ENCODE measurements around the gene NAA35. TPM values are rescaled to one million over a fixed set of nuclear protein-coding genes. Genes with fewer than 3 reads are reported as not detected.

The NAA35 gene
- polyA plus RNA-seq (2013) = 29.7 and 30.0 TPM in 2 replicates

- no CpG with 5 or more reads among the region's 93 CpGs for WGBS (ENCODE audit: extremely low coverage, insufficient coverage, insufficient read length)
- Histone ChIP-seq H3K18ac (ENCODE audit: low read length) (peak within 1 kb of the TSS; percentile 99), H2AFZ (ENCODE audit: insufficient read depth, low read length, poor library complexity) (peak within 1 kb of the TSS; percentile 97), H2AK5ac (ENCODE audit: low read length) (peak within 1 kb of the TSS; percentile 81), H4K8ac (ENCODE audit: low read depth, low read length) (peak within 1 kb of the TSS; percentile 94), H3K4me3 (ENCODE audit: low read depth, low read length) (peak within 1 kb of the TSS; percentile 98), H3K9me3 (ENCODE audit: insufficient read depth, low read depth, low read length) (no peaks in the 10 kb centered on the region), H2BK12ac (ENCODE audit: low read length) (no peak within 1 kb of the TSS), H3K4me1 (ENCODE audit: control insufficient read depth in 1 of 2, insufficient read depth in 2 of 2, low read length in 2 of 2) (no peaks in the 10 kb centered on the region), H3K14ac (ENCODE audit: low read length) (peak within 1 kb of the TSS; percentile 98), H2BK5ac (ENCODE audit: low read depth, low read length, poor library complexity) (peak within 1 kb of the TSS; percentile 85), H3K79me1 (ENCODE audit: low read length) (peaks cover 8% of the 10 kb centered on the region), H3K4ac (ENCODE audit: low read depth, low read length) (peak within 1 kb of the TSS; percentile 83), H3K4me2 (ENCODE audit: low read length) (peak within 1 kb of the TSS; percentile 76), H3K9ac (ENCODE audit: low read length) (peak within 1 kb of the TSS; percentile 88), H3K23ac (ENCODE audit: low read length) (no peak within 1 kb of the TSS), H4K91ac (ENCODE audit: low read depth, low read length) (peak within 1 kb of the TSS; percentile 97), H3K27me3 (ENCODE audit: insufficient read depth, low read length) (no peaks in the 10 kb centered on the region), H3K79me2 (ENCODE audit: control insufficient read depth, insufficient read depth, low read length, poor library complexity) (peaks cover 8% of the 10 kb centered on the region), H4K12ac (ENCODE audit: low read depth, low read length) (peak within 1 kb of the TSS; percentile 91), H2BK120ac (ENCODE audit: insufficient read depth, low read length, poor library complexity) (peak within 1 kb of the TSS; percentile 96), H3K27ac (ENCODE audit: low read depth, low read length) (peak within 1 kb of the TSS; percentile 85), H3K36me3 (ENCODE audit: control insufficient read depth in 1 of 2, insufficient read depth in 2 of 2, low read length in 2 of 2) (peaks cover 0 to 6% of the 10 kb centered on the region in 2 experiments)
- DNase-seq = peak; percentile 100
Measured at GRCh38 chr9:85940832-85941621, at the start of gene NAA35. NAA35 (plus strand) TSS chr9:85941146; CDS start chr9:85942160, 1,014 bp downstream.

- no peak overlapping the region for H3K9ac ChIP-seq (ENCODE audit: low read length)
Measured at GRCh38 chr9:85892401-85892800, 48.5 kb upstream of the NAA35 start.

GRCh38 chr9:85895685-85896084, 45.3 kb upstream of the NAA35 start:
- no peak overlapping the region for H2AFZ ChIP-seq (ENCODE audit: insufficient read depth, low read length, poor library complexity)
- H3K4me3 ChIP-seq (ENCODE audit: low read depth, low read length) = no peak overlapping the region
- no peak overlapping the region for H3K4me2 ChIP-seq (ENCODE audit: low read length)
- H3K9me3 ChIP-seq (ENCODE audit: insufficient read depth, low read depth, low read length) = no peaks in the 10 kb centered on the region
- no peak overlapping the region for H2BK5ac ChIP-seq (ENCODE audit: low read depth, low read length, poor library complexity)
- H3K4me1 ChIP-seq (ENCODE audit: control insufficient read depth in 1 of 2, insufficient read depth in 2 of 2, low read length in 2 of 2) = no peaks in the 10 kb centered on the region
- H4K91ac ChIP-seq (ENCODE audit: low read depth, low read length) = no peak overlapping the region
- no peak overlapping the region for H2BK120ac ChIP-seq (ENCODE audit: insufficient read depth, low read length, poor library complexity)
- no peak overlapping the region for H3K14ac ChIP-seq (ENCODE audit: low read length)
- no peak overlapping the region for H4K8ac ChIP-seq (ENCODE audit: low read depth, low read length)
- H3K27me3 ChIP-seq (ENCODE audit: insufficient read depth, low read length) = no peaks in the 10 kb centered on the region
- no peak overlapping the region for H3K9ac ChIP-seq (ENCODE audit: low read length)
- no peak overlapping the region for H3K27ac ChIP-seq (ENCODE audit: low read depth, low read length)
- H3K23ac ChIP-seq (ENCODE audit: low read length) = no peak overlapping the region
- no peak overlapping the region for H3K4ac ChIP-seq (ENCODE audit: low read depth, low read length)
- no peak overlapping the region for H2BK12ac ChIP-seq (ENCODE audit: low read length)
- no CpG with 5 or more reads among the region's 2 CpGs for WGBS (ENCODE audit: extremely low coverage, insufficient coverage, insufficient read length)
- no peaks in the 10 kb centered on the region for H3K79me2 ChIP-seq (ENCODE audit: control insufficient read depth, insufficient read depth, low read length, poor library complexity)
- no peak overlapping the region for H4K12ac ChIP-seq (ENCODE audit: low read depth, low read length)
- DNase-seq = no peak
- no peak overlapping the region for H2AK5ac ChIP-seq (ENCODE audit: low read length)
- H3K36me3 ChIP-seq (ENCODE audit: control insufficient read depth in 1 of 2, insufficient read depth in 2 of 2, low read length in 2 of 2) = no peaks in the 10 kb centered on the region
- H3K79me1 ChIP-seq (ENCODE audit: low read length) = no peaks in the 10 kb centered on the region
- H3K18ac ChIP-seq (ENCODE audit: low read length) = no peak overlapping the region

More at GRCh38 chr9:85892401-85892800, 48.5 kb upstream of the NAA35 start:
- H3K14ac ChIP-seq (ENCODE audit: low read length) = no peak overlapping the region
- no peak overlapping the region for H3K23ac ChIP-seq (ENCODE audit: low read length)
- H4K8ac ChIP-seq (ENCODE audit: low read depth, low read length) = no peak overlapping the region
- no peaks in the 10 kb centered on the region for H3K79me2 ChIP-seq (ENCODE audit: control insufficient read depth, insufficient read depth, low read length, poor library complexity)
- H3K27ac ChIP-seq (ENCODE audit: low read depth, low read length) = no peak overlapping the region
- H3K4ac ChIP-seq (ENCODE audit: low read depth, low read length) = no peak overlapping the region
- H3K4me1 ChIP-seq (ENCODE audit: control insufficient read depth in 1 of 2, insufficient read depth in 2 of 2, low read length in 2 of 2) = no peaks in the 10 kb centered on the region
- no peak overlapping the region for H2AK5ac ChIP-seq (ENCODE audit: low read length)
- H2AFZ ChIP-seq (ENCODE audit: insufficient read depth, low read length, poor library complexity) = no peak overlapping the region
- H4K12ac ChIP-seq (ENCODE audit: low read depth, low read length) = no peak overlapping the region
- no peaks in the 10 kb centered on the region for H3K27me3 ChIP-seq (ENCODE audit: insufficient read depth, low read length)
- H2BK120ac ChIP-seq (ENCODE audit: insufficient read depth, low read length, poor library complexity) = no peak overlapping the region
- no peak overlapping the region for H2BK12ac ChIP-seq (ENCODE audit: low read length)
- H3K9me3 ChIP-seq (ENCODE audit: insufficient read depth, low read depth, low read length) = no peaks in the 10 kb centered on the region
- no peak for DNase-seq
- no peak overlapping the region for H3K4me2 ChIP-seq (ENCODE audit: low read length)
- H4K91ac ChIP-seq (ENCODE audit: low read depth, low read length) = no peak overlapping the region
- H3K36me3 ChIP-seq (ENCODE audit: control insufficient read depth in 1 of 2, insufficient read depth in 2 of 2, low read length in 2 of 2) = no peaks in the 10 kb centered on the region
- no peak overlapping the region for H3K4me3 ChIP-seq (ENCODE audit: low read depth, low read length)
- no peak overlapping the region for H2BK5ac ChIP-seq (ENCODE audit: low read depth, low read length, poor library complexity)
- no peak overlapping the region for H3K18ac ChIP-seq (ENCODE audit: low read length)
- H3K79me1 ChIP-seq (ENCODE audit: low read length) = no peaks in the 10 kb centered on the region
- WGBS (ENCODE audit: extremely low coverage, insufficient coverage, insufficient read length) = no CpG with 5 or more reads among the region's 1 CpG

DNA sequence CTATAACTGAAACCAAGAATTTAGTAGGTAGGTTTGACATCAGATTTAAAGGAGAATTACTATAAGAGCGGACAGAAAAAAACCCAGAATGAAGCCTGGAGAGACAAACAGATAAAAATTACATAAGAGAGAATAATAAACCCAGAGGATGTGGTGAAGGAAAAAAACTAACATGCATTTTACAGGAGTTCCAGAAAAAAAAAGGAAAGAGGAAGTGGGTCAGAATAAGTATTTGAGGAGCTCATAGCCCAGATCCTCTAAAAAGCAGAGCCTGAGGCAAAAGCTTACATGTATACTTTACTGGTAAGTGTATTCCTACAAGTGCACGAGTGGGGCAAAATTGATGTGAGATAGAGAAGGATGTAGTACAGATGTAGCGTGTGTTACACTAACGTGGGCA, 43.1 kb upstream of the NAA35 start:
- Histone ChIP-seq H3K18ac (ENCODE audit: low read length) (no peak overlapping the region), H3K27me3 (ENCODE audit: insufficient read depth, low read length) (no peaks in the 10 kb centered on the region), H4K8ac (ENCODE audit: low read depth, low read length) (no peak overlapping the region), H3K9me3 (ENCODE audit: insufficient read depth, low read depth, low read length) (no peaks in the 10 kb centered on the region), H2BK5ac (ENCODE audit: low read depth, low read length, poor library complexity) (no peak overlapping the region), H2BK120ac (ENCODE audit: insufficient read depth, low read length, poor library complexity) (no peak overlapping the region), H3K4ac (ENCODE audit: low read depth, low read length) (no peak overlapping the region), H2AFZ (ENCODE audit: insufficient read depth, low read length, poor library complexity) (no peak overlapping the region), H3K36me3 (ENCODE audit: control insufficient read depth in 1 of 2, insufficient read depth in 2 of 2, low read length in 2 of 2) (no peaks in the 10 kb centered on the region), H3K4me1 (ENCODE audit: control insufficient read depth in 1 of 2, insufficient read depth in 2 of 2, low read length in 2 of 2) (no peaks in the 10 kb centered on the region), H2BK12ac (ENCODE audit: low read length) (no peak overlapping the region), H3K27ac (ENCODE audit: low read depth, low read length) (no peak overlapping the region), H2AK5ac (ENCODE audit: low read length) (no peak overlapping the region), H4K91ac (ENCODE audit: low read depth, low read length) (no peak overlapping the region), H3K79me2 (ENCODE audit: control insufficient read depth, insufficient read depth, low read length, poor library complexity) (no peaks in the 10 kb centered on the region), H3K4me3 (ENCODE audit: low read depth, low read length) (no peak overlapping the region), H3K14ac (ENCODE audit: low read length) (no peak overlapping the region), H3K9ac (ENCODE audit: low read length) (no peak overlapping the region), H3K4me2 (ENCODE audit: low read length) (no peak overlapping the region), H4K12ac (ENCODE audit: low read depth, low read length) (no peak overlapping the region), H3K79me1 (ENCODE audit: low read length) (no peaks in the 10 kb centered on the region), H3K23ac (ENCODE audit: low read length) (no peak overlapping the region)
- no CpG with 5 or more reads among the region's 4 CpGs for WGBS (ENCODE audit: extremely low coverage, insufficient coverage, insufficient read length)
- DNase-seq = no peak
